Measurements from ENCODE around the gene FAM187B.
"Not testable (repeated sequence)": the region's sequence is repeated elsewhere in the genome, so short reads cannot be mapped to it uniquely, and the experiment has no call there.

FAM187B gene

DNA sequence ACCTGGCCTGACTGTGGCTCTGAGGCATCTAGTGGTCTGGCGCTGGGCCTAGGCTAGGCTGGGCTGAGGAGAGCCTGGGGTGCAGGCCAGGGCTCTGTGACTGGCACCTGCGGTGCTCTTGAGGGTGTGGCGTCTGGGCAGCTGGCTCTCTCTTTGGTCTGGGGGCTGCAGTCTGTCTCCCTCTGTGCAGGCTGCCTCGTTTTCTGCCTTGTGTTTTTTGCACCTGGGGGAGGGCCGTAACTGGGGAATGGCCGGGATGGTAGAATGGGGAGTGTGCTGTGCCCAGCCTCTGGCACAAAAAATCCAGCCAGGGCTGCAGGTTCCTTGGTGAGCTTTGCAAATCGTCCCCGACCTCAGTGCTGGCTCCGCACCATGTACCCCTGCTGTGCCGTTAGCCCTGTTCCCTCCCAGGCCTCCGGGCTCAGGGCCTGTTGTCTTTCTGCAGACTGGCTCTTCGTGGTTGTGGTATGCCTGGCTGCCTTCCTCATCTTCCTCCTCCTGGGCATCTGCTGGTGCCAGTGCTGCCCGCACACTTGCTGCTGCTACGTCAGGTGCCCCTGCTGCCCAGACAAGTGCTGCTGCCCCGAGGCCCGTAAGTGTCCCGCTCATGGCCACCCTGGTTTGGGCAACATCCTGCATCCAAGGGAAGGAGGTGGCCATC lies 33.7 kb upstream of the FAM187B start:
- DNase-seq (ENCODE audit: low read depth), result no peak

DNA sequence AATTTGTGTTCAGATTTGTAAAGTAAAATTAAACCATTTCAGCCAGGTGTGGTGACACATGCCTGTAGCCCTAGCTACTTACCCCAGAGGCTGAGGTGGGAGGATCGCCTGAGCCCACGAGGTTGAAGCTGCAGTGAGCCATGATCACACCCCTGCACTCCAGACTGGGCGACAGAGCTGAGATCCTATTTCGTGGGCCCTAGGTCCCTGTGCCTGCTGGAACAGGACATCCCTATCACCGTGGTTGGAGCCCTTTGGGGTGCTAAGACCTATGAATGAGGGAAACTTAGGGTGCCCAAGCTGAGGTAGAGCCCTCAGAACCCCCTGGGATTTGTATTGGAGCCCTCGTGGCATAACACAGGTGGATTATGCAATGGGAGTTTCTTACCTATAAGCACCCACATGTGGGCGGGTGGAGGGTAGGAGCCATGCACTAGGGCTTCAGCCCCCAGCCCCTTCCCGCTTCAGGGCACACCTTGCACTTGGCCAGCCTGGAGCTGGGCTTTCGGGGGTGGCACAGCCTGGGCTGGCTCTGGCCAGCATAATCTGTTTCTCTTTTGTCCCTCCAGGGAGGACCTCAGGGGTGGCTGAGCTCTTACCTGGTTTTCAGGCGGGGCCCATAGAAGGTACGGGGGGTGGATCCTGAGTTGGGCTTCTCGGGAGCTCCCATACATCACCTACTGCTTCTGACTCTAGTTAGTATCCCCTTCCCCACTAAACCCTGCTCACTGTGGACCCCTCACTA lies 33.0 kb upstream of the FAM187B start:
- DNase-seq (ENCODE audit: low read depth), result no peak

DNA sequence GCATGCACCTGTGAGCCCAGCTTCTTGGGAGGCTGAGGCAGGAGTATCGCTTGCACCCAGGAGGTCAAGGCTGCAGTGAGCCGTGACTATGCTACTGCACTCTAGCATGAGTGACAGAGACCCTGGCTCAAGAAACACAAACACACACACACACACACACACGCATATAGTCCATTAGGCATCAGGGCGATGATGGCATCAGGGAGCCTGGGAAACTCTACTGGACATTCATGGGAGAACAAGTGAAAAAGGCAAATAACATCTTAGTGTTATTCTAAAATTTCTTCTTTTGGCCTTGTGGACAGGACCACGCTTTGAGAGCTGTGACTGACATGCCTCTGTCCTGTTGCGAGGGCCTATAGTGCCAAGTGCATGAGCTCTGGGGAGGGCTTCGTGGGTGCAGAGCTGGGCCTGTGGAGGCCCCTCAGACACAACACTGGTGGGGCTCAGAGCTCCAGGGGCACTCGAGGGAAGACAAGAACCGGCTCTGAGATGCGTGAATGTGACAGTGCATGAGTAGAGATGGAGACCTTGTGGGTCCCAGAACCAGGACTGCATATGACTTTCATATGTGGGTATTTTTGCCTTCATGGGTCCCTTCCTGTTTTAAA lies 32.3 kb upstream of the FAM187B start:
- DNase-seq (ENCODE audit: low read depth), result no peak

DNA sequence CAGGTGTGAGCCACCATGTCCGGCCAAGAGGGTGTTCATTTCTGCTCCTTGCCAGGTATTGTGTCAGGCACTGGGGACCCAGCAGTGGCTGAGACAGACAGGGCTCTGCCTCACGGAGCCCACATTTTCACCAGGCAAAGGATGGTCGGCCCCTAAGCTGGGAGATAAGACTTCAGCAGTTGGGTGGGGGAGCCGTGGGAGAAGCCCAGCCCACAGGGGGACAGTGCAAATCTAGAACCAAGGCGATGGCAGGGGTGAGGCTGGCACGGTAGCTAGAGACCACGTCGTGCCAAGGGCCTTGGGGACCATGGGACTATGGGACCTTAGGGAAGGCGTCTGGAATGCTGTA lies 28.5 kb upstream of the FAM187B start:
- DNase-seq (ENCODE audit: low read depth), result no peak

DNA sequence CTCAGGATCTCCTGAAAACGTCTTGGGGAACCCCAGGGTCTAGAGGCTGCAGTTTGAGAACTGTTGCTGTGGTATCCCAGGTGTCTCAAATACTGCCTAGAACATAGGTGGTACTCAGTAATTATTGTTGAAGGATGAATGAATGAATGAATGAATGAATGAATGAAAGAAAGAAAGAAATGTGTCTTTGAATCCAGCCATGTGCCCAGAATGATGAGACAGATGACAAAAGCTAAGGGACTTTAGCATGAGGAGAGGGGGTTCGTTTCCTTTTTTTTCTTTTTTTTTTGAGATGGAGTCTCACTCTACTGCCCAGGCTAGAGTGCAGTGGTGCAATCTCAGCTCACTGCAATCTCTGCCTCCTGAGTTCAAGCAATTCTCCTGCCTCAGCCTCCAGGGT lies 28.0 kb upstream of the FAM187B start:
- DNase-seq (ENCODE audit: low read depth), result no peak

DNA sequence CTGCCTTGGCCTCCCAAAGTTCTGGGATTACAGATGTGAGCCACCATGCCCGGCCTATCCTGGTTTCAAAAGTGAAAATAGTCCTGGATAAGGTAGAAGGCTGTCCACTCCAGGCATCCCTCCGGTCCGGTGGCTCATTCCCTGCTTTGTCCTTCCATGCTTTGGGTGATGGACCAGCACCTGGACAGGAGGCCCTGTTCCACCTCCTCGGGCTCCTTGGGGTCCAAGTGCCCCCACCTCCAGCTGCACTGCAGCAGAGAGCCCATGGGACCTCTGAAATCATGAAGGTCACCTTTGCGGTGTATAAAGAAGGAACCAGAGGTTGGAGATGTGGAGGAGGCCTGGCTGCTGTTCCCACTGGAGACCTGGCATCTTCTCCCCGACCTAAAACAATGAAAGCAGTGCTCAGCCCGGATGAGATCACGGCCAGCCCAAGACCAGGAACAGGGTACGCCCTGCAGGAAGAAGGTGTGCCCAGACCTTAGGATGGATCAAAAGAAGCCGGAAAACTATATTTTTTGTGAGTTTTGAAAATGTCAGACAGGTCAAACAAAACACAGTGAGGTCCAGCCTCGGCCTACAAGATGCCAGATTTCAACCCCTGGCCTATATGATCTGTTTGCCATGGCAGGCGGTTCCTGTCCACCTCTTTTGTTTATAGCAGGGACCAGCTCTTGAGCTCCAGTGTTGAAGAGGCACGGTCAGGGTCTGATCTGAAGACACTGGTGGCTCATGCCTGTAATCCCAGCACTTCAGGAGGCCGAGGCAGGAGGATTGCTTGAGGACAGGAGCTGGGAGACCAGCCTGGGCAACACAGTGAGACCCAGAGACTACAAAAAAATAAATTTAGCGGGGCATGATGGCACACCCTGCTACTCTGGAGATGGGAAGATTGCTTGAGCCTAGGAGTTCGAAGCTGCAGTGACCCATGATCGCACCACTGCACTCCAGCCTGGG lies 26.1 kb upstream of the FAM187B start:
- DNase-seq (ENCODE audit: low read depth), result no peak

DNA sequence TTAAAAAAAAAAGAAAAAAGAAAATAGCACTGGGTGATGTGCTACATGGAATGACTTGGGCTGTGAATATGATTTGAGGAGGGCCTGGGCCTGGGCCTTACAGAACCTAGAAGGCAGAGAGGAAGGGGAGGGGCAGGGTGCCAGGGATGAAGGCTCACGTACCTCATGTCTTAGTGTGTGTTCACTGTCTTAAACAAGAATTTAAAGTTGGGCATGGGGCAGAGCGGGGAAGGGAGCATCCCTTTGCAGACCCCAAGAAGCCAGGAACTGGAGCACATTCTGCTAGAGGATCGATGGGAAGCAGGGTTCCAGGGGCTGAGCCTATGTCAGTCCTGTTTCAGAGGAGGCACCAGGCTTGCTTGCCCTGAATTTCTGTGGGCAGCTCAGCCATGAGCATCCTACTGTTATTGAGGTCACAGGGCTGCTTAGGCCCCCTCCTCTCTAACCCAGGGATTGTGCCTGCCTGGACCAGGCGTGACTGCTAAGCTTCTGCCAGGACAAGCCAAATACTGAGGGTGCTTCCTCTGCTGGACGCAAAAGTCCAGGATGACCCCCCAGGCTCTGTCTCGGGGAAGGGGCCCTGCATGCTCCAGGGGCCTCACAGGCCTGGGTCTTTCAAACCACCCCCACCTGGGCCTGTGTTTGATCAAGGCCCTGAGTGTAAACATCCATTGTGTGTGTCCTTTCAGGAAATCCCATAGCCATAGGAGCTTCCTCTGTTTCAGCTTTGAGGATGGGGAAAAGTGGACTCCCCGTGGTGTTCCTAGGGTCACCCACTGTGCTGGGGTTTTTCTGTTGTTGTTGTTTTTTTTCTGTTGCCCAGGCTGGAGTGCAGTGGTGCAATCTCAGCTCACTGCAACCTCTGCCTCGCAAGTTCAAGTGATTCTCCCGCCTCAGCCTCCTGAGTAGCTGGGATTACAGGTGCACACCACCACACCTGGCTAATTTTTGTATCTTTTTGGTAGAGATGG lies 25.1 kb upstream of the FAM187B start:
- DNase-seq (ENCODE audit: low read depth), result no peak

DNA sequence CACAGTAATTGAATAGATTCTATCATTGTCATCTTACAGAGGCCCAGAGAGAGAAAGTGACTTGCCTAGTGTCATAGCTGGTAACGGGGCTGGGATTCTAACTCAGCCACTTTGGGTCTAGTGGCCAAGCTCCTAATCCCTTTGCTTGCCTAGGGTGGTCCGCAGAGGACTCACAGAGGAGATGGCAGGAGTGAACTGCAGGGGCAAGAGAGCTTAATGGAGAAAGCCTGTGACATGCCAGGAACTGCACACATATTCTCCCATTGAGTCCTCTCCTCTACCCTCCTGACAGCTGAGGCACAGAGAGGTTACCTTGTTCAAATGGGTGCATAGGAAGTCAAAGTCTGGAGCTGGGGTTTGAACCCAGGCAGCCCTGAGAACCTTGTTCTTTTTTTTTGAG lies 22.9 kb upstream of the FAM187B start:
- no peak for DNase-seq (ENCODE audit: low read depth)

DNA sequence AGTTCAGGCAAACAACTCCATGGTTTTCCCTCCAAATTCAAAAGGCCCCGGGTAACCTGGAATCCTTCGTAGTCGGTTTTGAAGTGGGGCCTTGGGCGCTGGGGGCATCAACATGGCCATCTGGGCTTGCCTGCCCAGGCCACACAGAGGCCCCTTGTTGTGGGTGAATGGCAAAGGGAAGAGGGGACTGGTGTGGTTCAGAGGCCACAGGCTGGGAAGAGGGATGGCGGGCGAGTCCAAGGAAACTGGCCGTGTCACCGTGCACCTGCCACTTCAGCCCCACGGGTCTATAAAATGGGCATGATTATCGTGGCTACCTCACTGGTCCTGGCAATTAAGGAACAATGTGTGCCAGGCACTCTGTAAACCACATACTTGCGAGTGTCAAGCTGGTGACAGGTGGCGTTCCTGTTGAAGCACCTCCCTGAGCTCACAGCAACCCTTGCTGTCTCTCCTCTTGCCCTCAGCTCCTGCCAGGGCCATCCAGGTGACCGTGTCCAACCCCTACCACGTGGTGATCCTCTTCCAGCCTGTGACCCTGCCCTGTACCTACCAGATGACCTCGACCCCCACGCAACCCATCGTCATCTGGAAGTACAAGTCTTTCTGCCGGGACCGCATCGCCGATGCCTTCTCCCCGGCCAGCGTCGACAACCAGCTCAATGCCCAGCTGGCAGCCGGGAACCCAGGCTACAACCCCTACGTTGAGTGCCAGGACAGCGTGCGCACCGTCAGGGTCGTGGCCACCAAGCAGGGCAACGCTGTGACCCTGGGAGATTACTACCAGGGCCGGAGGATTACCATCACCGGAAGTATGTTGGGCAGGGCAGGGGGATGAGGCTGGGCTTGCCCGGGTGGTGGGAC lies 21.5 kb upstream of the FAM187B start:
- no peak for DNase-seq (ENCODE audit: low read depth)

DNA sequence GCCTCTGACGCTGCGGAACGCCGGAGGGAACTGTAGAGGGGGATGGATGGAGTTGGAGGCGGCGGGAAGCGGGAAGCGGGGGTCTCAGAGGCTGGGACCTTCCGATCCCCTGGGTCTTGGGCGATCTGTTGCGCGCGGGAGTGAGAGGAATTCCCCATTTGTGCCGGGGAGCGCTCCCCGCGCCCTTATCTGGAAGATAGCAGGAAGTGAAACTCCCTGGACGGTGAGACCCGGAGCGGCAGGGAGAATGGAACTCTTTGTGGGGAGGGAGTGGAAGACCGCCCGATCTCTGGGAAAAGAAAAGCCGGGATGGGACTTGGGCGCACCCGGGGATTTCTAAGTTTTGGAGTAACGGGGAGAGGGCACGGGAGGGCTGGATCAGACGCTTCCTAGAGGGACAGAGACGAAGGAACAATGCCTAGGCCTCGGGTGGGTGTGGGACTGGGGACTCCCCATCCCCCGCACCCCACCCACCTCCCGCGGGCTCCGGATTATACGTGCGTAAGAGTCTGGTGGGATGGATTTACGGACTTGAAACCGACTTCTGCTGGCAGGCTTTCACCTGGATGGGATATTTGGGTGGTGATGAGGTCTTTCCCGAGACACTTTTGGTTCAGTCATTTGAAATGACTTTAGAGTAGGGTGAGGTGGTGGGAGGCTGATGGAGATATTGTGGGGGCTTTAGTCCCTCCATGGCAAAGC lies 20.8 kb upstream of the FAM187B start:
- no peak for DNase-seq (ENCODE audit: low read depth)

DNA sequence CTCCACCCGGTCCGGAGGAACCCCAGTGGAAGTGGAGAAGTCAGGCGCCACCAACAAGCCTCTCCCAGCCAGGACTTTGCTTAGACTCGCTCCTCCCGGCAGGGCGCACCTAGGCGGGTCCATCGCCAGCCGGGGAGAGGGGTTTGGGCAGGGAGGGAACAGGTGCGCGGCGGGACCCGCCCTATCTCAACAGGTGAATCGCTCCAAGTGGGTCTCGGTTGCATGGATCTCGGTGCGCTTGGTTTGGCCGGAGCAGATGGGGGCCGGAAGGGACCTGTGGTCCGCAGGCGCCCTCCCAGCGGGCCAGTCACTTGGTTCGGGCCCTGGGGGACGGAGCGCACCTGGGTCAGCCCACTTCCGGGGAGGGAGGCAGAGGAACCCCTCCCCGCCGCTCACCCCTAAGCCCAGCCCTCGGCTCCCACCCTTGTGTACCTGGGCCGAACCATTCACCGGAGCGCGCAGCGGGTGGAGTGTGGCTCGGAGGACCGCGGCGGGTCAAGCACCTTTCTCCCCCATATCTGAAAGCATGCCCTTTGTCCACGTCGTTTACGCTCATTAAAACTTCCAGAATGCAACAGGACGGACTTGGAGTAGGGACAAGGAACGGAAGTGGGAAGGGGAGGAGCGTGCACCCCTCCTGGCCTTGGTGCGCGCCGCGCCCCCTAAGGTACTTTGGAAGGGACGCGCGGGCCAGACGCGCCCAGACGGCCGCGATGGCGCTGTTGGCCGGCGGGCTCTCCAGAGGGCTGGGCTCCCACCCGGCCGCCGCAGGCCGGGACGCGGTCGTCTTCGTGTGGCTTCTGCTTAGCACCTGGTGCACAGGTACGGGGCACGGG lies 20.0 kb upstream of the FAM187B start, which contains the start of gene LSR:
Gene LSR, plus strand, starts transcription at position 693 of the 836 bp plus-strand sequence. Its CDS starts 21 bp downstream, at position 714.
- DNase-seq (ENCODE audit: low read depth), result no peak

DNA sequence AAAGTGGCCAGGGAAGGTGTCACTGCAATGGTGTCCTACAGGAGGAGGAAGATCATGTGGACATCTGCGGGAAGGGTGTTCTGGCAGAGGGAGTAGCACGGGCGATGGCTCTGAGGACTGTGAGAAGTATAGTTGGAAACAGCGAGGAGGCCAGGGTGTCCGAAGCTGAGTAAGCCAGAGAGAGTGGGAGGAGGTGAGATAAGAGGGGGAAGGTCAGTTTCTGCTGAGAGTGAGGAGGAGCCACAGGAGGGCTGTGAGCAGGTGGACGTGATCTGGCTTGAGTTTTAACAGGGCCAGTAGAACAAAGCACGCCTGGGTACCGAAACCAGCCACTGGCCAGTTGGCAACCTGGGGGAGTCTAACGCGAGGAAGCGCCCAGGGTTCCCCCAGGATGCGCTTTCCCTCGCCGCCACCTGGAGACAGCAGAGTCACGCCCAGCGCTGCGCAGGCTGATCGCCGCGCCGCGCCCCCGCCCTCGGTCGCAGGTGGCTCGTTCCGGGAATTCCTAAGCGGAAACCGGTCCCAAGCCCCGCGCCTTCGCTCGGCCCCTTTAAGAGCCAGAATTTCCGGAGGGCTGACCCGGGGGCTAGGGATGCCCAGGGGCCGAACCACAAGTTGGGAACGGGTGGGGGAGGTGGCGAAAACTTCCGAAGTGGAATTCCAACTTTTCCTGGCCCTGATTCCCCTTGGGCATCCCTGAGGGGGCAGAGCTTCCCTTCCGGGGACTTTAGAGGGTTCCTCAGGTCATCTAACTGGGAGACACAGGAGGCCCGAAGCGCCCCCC lies 19.2 kb upstream of the FAM187B start:
- no peak for DNase-seq (ENCODE audit: low read depth)

DNA sequence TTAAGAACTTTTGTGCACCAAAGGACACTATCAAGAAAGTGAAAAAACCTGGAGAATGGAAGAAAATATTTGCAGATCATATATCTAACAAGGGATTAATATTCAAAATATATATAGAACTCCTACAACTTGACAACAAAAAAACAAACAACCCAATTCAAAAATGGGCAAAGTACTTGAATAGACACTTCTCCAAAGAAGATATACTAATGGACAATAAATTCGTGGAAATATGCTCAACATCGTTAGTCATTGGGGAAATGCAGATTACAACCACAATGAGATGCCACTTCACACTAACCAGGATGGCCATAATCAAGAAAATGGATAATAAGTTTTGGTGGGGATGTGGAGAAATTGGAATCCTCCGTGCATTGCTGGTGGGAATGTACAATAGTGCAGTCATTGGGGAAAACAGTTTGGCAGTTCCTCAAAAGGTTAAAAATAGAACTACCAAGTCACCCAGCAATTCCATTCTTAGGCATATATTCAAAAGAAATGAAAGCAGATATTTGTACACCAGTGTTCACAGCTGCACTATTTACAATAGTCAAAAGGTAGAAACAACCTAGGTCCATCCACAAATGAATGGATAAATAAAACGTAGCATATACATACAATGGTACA lies 18.0 kb upstream of the FAM187B start:
- no peak for DNase-seq (ENCODE audit: low read depth)

DNA sequence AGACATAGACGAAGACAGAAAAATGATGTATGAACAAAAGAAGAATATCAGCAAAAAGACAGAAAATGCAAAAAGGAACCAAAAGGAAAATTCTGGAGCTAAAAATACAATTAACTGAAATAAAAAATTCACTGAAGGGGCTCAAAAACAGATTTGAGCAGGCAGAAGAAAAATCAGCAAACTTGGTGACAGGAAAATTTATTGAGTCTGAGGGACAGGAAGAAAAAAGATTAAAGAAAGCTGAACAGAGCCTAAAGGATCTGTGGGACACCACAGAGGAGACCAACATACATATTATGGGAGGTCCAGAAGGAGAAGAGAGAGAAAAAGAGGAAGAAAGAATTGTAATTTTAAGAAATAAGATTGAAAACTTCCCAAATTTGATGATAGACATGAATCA lies 12.9 kb upstream of the FAM187B start:
- DNase-seq (ENCODE audit: low read depth), result no peak

DNA sequence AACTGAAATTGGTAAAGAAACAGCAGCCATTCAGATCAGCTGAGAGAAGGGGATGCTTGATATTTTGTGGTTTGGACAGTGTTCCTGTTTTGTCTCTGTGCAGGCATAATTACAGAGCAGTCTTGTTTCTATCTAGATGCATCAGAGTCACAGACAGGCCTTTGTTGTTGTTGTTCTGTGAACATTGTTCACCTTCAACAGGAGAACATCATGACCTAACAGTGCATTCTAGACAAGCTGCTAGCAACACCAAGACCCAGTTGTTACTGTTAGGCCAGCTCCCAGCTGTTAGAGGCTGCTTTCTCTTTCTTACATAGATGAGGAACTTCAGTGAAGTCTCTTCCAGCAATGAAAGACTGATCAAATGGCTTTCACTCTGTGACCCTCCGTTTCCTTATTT lies 11.8 kb upstream of the FAM187B start:
- no peak for DNase-seq (ENCODE audit: low read depth)

DNA sequence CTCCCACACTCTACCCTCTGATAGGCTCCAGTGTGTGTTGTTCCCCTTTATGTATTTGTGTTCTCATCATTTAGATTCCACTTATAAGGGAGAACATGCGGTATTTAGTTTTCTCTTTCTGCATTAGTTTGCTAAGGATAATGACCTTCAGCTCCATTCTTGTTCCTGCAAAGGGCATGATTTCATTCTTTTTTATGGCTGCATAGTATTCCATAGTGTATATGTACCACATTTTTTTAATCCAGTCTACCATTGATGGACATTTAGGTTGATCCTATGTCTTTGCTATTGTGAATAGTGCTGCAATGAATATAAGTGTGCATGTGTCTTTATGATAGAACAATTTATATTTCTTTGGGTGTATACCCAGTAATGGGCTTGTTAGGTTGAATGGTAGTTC lies 11.1 kb upstream of the FAM187B start:
- not testable (repeated sequence) for DNase-seq (ENCODE audit: low read depth)
